PC-9 (cell line): ENCODE results near the gene IQCK. TPM values are rescaled to one million over a fixed set of nuclear protein-coding genes. Genes with fewer than 3 reads are reported as not detected.

Source experiments
- BruUV-seq: library from RNA; stranded (reverse); fragments of 400-500 nt; replicated peaks from 2 replicates; lab custom pipeline; 2021; lab: Mats Ljungman, UMichigan
- CTCF ChIA-PET: fragments of 300-600 bp; sonication (Branson Sonifier 250); formaldehyde crosslinking; loops from one replicate; lab custom pipeline; 2022; ENCODE audit warnings: antibody characterized with exemption; lab: Charles Lee
- POLR2A ChIA-PET: fragments of 300-600 bp; sonication (Branson Sonifier 250); formaldehyde crosslinking; loops from one replicate; lab custom pipeline; 2022; ENCODE audit warnings: antibody characterized with exemption; ENCODE audit not compliant: unreplicated experiment; lab: Charles Lee
- DNase-seq, 2 experiments: peaks; one replicate each; pipeline versions ENCODE4 v3.0.0 to v3.0.0-alpha.2; 2015 to 2022; ENCODE audit warnings: mixed read lengths in 1 of 2
- H2AFZ ChIP-seq: fragments of 200-600 bp; sonication (generic); 2 replicates; pipeline ENCODE4 v1.8.1; 2017; ENCODE audit warnings: antibody characterized with exemption
- H3F3A ChIP-seq: fragments of 200-600 bp; sonication (generic); 2 replicates; pipeline ENCODE4 v1.8.1; 2017; ENCODE audit warnings: antibody characterized with exemption, mild to moderate bottlenecking, low read depth; ENCODE audit not compliant: insufficient read depth
- H3K27ac ChIP-seq: fragments of 200-600 bp; sonication (generic); 2 replicates; pipeline ENCODE4 v1.6.1; 2016; ENCODE audit warnings: mixed run types
- H3K27me3 ChIP-seq: fragments of 200-600 bp; sonication (generic); 2 replicates; pipeline ENCODE4 v1.6.1; 2016; ENCODE audit warnings: low read depth, mixed run types; ENCODE audit not compliant: insufficient read depth
- H3K36me3 ChIP-seq: fragments of 200-600 bp; sonication (generic); 2 replicates; pipeline ENCODE4 v1.6.1; 2016; ENCODE audit warnings: low read depth, mixed run types
- H3K4me1 ChIP-seq: fragments of 200-600 bp; sonication (generic); replicated peaks from 2 replicates; pipeline ENCODE4 v1.6.1; 2016; ENCODE audit warnings: mixed run types; ENCODE audit not compliant: insufficient read depth
- H3K4me2 ChIP-seq: fragments of 200-600 bp; sonication (generic); 2 replicates; pipeline ENCODE4 v1.6.1; 2017; ENCODE audit warnings: mixed run types
- H3K4me3 ChIP-seq: fragments of 200-600 bp; sonication (generic); 2 replicates; pipeline ENCODE4 v1.6.1; 2016; ENCODE audit warnings: mixed run types
- H3K79me2 ChIP-seq: fragments of 200-600 bp; sonication (generic); 2 replicates; pipeline ENCODE4 v1.6.1; 2017; ENCODE audit warnings: low read depth, mixed run types
- H3K9me2 ChIP-seq: fragments of 200-600 bp; sonication (generic); 2 replicates; pipeline ENCODE4 v1.8.1; 2017; ENCODE audit warnings: mild to moderate bottlenecking; ENCODE audit not compliant: insufficient read depth
- H3K9me3 ChIP-seq: fragments of 200-600 bp; sonication (generic); 2 replicates; pipeline ENCODE4 v1.8.1; 2016; ENCODE audit warnings: low read depth; ENCODE audit not compliant: insufficient read depth
- H4K20me1 ChIP-seq: fragments of 200-600 bp; sonication (generic); 2 replicates; pipeline ENCODE4 v1.8.1; 2017; ENCODE audit not compliant: insufficient read depth
- CTCF ChIP-seq: fragments of 200-600 bp; sonication (generic); conservative IDR thresholded peaks from 2 replicates; pipeline ENCODE4 v1.6.1; 2017; ENCODE audit warnings: mixed run types, antibody characterized with exemption, mild to moderate bottlenecking, moderate library complexity
- EZH2 ChIP-seq: fragments of 200-600 bp; sonication (generic); IDR thresholded peaks from 2 replicates; pipeline ENCODE4 v1.8.0; 2017; ENCODE audit warnings: antibody characterized with exemption, low read depth
- intact Hi-C: fragments of 100-400 bp; cut with micrococcal nuclease; formaldehyde crosslinking; loops from one replicate; pipeline ENCODE4 v1.10.0; 2022; ENCODE audit not compliant: unreplicated experiment
- total RNA-seq: library from RNA; stranded (reverse); gene quantifications from 2 replicates; pipeline ENCODE4 v1.2.3, GENCODE V29; 2021

Gene IQCK
- total RNA-seq, 1 experiment from 2014 or later: 21.6 TPM

DNA sequence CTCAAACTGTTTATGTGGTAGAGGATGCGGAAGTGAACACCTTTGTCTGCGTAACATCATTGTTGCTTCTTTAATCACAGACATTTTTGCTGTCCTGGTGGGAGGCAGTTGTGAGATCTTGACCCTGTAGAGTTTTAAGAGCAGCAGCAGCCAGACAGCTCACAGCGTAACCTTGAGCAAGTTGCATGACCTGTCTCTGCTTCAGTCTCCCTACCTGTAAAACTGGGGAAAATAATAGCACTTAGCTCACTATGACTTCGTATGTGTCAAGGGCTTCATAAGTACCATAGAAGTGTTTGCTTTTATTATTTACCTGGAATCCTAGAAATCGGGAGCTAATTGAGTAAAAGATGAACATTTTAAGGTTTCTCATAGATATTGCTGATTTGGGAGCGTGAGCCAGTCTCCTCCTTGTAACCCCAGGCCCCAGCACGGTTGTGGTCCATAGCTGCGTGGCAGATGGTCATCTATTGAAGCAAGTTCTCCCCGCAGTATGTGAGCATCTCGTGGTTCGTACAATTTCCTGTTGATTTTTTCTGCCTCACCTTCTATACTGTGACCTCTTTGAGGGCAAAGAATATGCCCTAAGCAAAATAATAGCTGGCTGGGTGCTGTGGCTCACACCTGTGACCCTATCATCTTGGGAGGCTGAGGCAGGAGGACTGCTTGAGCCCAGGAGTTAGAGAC, 132.2 kb downstream of the IQCK start:
- H3K4me2 ChIP-seq: no peak overlapping the region
- intact Hi-C loops: no loop called here
- no peak overlapping the region for H3K27ac ChIP-seq
- H3K9me2 ChIP-seq: no peaks in the 10 kb centered on the region
- H3K36me3 ChIP-seq: no peaks in the 10 kb centered on the region
- no peaks in the 10 kb centered on the region for H3K9me3 ChIP-seq
- no peaks in the 10 kb centered on the region for H3K4me1 ChIP-seq
- H2AFZ ChIP-seq: no peak overlapping the region
- no TSS peak for BruUV-seq
- H4K20me1 ChIP-seq: no peaks in the 10 kb centered on the region
- no peaks in the 10 kb centered on the region for H3K27me3 ChIP-seq
- CTCF ChIA-PET: no interaction called here
- POLR2A ChIA-PET: no interaction called here
- no peaks in the 10 kb centered on the region for H3F3A ChIP-seq
- DNase-seq: no peak
- H3K4me3 ChIP-seq: no peak overlapping the region
- H3K79me2 ChIP-seq: no peaks in the 10 kb centered on the region
- no peak for TF ChIP-seq EZH2
- TF ChIP-seq CTCF: no peak

GRCh38 chr16:19851476-19851875, 133.4 kb downstream of the IQCK start:
- Histone ChIP-seq H4K20me1 (no peaks in the 10 kb centered on the region), H3K4me1 (no peaks in the 10 kb centered on the region), H3K4me3 (no peak overlapping the region), H3K9me2 (no peaks in the 10 kb centered on the region), H3K9me3 (no peaks in the 10 kb centered on the region), H2AFZ (no peak overlapping the region), H3K4me2 (no peak overlapping the region), H3F3A (no peaks in the 10 kb centered on the region; the same call in 1 of the 2 replicates), H3K27ac (no peak overlapping the region), H3K27me3 (no peaks in the 10 kb centered on the region), H3K79me2 (no peaks in the 10 kb centered on the region), H3K36me3 (no peaks in the 10 kb centered on the region)
- ChIA-PET CTCF (no interaction called here), POLR2A (no interaction called here)
- intact Hi-C loops: no loop called here
- no TSS peak for BruUV-seq
- TF ChIP-seq EZH2 (no peak), CTCF (no peak)
- DNase-seq: no peak

- Histone ChIP-seq H3K4me3 (no peak overlapping the region), H3K79me2 (no peaks in the 10 kb centered on the region), H3K4me1 (no peaks in the 10 kb centered on the region), H3K27ac (no peak overlapping the region), H2AFZ (no peak overlapping the region), H3K36me3 (no peaks in the 10 kb centered on the region), H3F3A (no peaks in the 10 kb centered on the region; the same call in 1 of the 2 replicates), H3K9me2 (no peaks in the 10 kb centered on the region), H3K4me2 (no peak overlapping the region), H3K9me3 (no peaks in the 10 kb centered on the region), H4K20me1 (no peaks in the 10 kb centered on the region), H3K27me3 (no peaks in the 10 kb centered on the region)
- intact Hi-C loops: no loop called here
- TF ChIP-seq CTCF: no peak
- TF ChIP-seq EZH2: no peak
- CTCF ChIA-PET: no interaction called here
- BruUV-seq: no TSS peak
- no peak for DNase-seq
- POLR2A ChIA-PET: no interaction called here
Measured at GRCh38 chr16:19853132-19853741, 135.2 kb downstream of the IQCK start.
